HG02623 (cell line): ENCODE measurements around the gene MEF2B.
"Not testable (repeated sequence)": the region's sequence is repeated elsewhere in the genome, so short reads cannot be mapped to it uniquely, and the experiment has no call there.

ENCODE experiments used
- ATAC-seq: cut with Tn5 transposase; IDR thresholded peaks from one replicate; pipeline ENCODE4 v1.9.1; 2021; ENCODE audit warnings: moderate library complexity; ENCODE audit not compliant: unreplicated experiment

MEF2B gene

GRCh38 chr19:19132912-19133311, 37.2 kb downstream of the MEF2B start:
- no peak for ATAC-seq

GRCh38 chr19:19131989-19132388, 38.1 kb downstream of the MEF2B start:
- no peak for ATAC-seq

GRCh38 chr19:19126102-19126501, 44.0 kb downstream of the MEF2B start:
- no peak for ATAC-seq

- ATAC-seq = no peak
These were observed 46.7 kb downstream of the MEF2B start for GRCh38 chr19:19123386-19123785.

GRCh38 chr19:19122902-19123301, 47.2 kb downstream of the MEF2B start:
- ATAC-seq = no peak

- ATAC-seq = no peak
These were observed 48.7 kb downstream of the MEF2B start for GRCh38 chr19:19121371-19121770.

- no peak for ATAC-seq
These were observed 49.5 kb downstream of the MEF2B start for GRCh38 chr19:19120308-19121231.

GRCh38 chr19:19119325-19120237, 50.5 kb downstream of the MEF2B start:
- no peak for ATAC-seq

- no peak for ATAC-seq
These were observed 54.1 kb downstream of the MEF2B start for GRCh38 chr19:19115954-19116353.

- no peak for ATAC-seq
These were observed 56.9 kb downstream of the MEF2B start for GRCh38 chr19:19113040-19113626.

- no peak for ATAC-seq
These were observed 58.0 kb downstream of the MEF2B start for GRCh38 chr19:19111967-19112580.

GRCh38 chr19:19111136-19111835, 58.8 kb downstream of the MEF2B start:
- no peak for ATAC-seq

- no peak for ATAC-seq
These were observed 59.5 kb downstream of the MEF2B start for GRCh38 chr19:19110410-19111135.

GRCh38 chr19:19109601-19110000, 60.5 kb downstream of the MEF2B start:
- ATAC-seq = no peak

GRCh38 chr19:19107654-19108053, 62.4 kb downstream of the MEF2B start:
- ATAC-seq = no peak

- not testable (repeated sequence) for ATAC-seq
These were observed 63.1 kb downstream of the MEF2B start for GRCh38 chr19:19106938-19107337.

GRCh38 chr19:19106056-19106551, 64.0 kb downstream of the MEF2B start:
- no peak for ATAC-seq

GRCh38 chr19:19105365-19106055, 64.6 kb downstream of the MEF2B start:
- no peak for ATAC-seq

- ATAC-seq = no peak
These were observed 66.9 kb downstream of the MEF2B start for GRCh38 chr19:19103167-19103566.
